Measurements from ENCODE around the gene MUC2. TPM values are rescaled to one million over a fixed set of nuclear protein-coding genes. Genes with fewer than 3 reads are reported as not detected.

MUC2 gene
- total and polyA plus RNA-seq, 9 of the 15 experiments (the other 6 are each of a cell fraction or from before 2014, with no cell fraction given) = under 0.01 to 0.18 TPM; not detected in 7

GRCh38 chr11:1049431-1049891 is 25.2 kb upstream of the MUC2 start (continued):
- TF ChIP-seq KDM4B (IDR thresholded peaks at IDR 0.05; ENCODE audit: borderline replicate concordance in 2 of 2, low read depth in 1 of 2) = no peak
- no peak for TF ChIP-seq CHD4 (IDR thresholded peaks at IDR 0.05; ENCODE audit: insufficient read depth, insufficient replicate concordance, low read depth, low read length, poor library complexity, severe bottlenecking)

- Histone ChIP-seq H3K79me2 (ENCODE audit: control insufficient read depth, insufficient read depth, low read length) (no peaks in the 10 kb centered on the region), H3K27me3 (ENCODE audit: control insufficient read depth in 2 of 2, insufficient read depth in 2 of 2, low read length in 2 of 2) (peaks cover 32 to 84% of the 10 kb centered on the region in 2 experiments), H3K4me2 (ENCODE audit: insufficient read depth, low read length) (no peak overlapping the region), H3K4me1 (replicated peaks in 1 of 2; ENCODE audit: control insufficient read depth in 2 of 2, insufficient read depth in 2 of 2, low read length in 2 of 2) (peaks cover 0 to 47% of the 10 kb centered on the region in 2 experiments; a peak in 3 of 5 replicates), H3K9me1 (ENCODE audit: control insufficient read depth, insufficient read depth, low read length) (no peaks in the 10 kb centered on the region), H4K20me1 (replicated peaks; ENCODE audit: control insufficient read depth, insufficient read depth, low read length) (peaks cover 17% of the 10 kb centered on the region; the same call in 1 of the 2 replicates), H3K4me3 (no peak overlapping the region), H3K9me3 (replicated peaks; ENCODE audit: control insufficient read depth, insufficient read depth, low read depth, low read length) (no peaks in the 10 kb centered on the region), H2AFZ (ENCODE audit: low read depth, low read length) (no peak overlapping the region), H3K27ac (ENCODE audit: extremely low read depth, low read depth, low read length) (no peak overlapping the region), H3K9ac (ENCODE audit: insufficient read depth in 1 of 2, low read depth in 2 of 2, low read length in 2 of 2) (peak overlapping the region in 1 of 2 experiments; percentile 26; a peak in 1 of 4 replicates), H3K36me3 (ENCODE audit: control insufficient read depth, insufficient read depth, low read length) (no peaks in the 10 kb centered on the region)
- 7% methylated on average over 11 of the region's 18 CpGs for WGBS (ENCODE audit: insufficient coverage, low coverage, missing lambda C conversion rate)
- in situ Hi-C loops (cut with MboI) = no loop called here
- no peak for DNase-seq (ENCODE audit: extremely low read depth in 1 of 4, low spot score in 3 of 4)
- no peak for ATAC-seq
- POLR2A ChIA-PET = no interaction called here
- BruUV-seq (replicated peaks) = no TSS peak
- TF ChIP-seq ZKSCAN1 (IDR thresholded peaks at IDR 0.05; ENCODE audit: low read depth, low read length) (no peak), ELK1 (CRISPR knock-in tag; IDR thresholded peaks at IDR 0.05) (no peak), ZNF263 (CRISPR knock-in tag; IDR thresholded peaks at IDR 0.05; ENCODE audit: borderline replicate concordance) (no peak)
- CTCF ChIA-PET (ENCODE audit: low intra/inter-chr PET ratio) = interaction anchor here (1.0 kb wide), 1 partner anchor 202 kb away, joined by 4 read pairs; no protein-coding TSS in a partner anchor
- intact Hi-C loops (cut with micrococcal nuclease) = loop anchor here (5.0 kb wide), 2 partner anchors 143 to 203 kb away; no protein-coding TSS in a partner anchor
- FAIRE-seq = no peak
Observed at GRCh38 chr11:1049911-1050580, 24.6 kb upstream of the MUC2 start.
